GM18519 (cell line): ENCODE data around the gene CAMTA1.

Experiments
- ATAC-seq: cut with Tn5 transposase; IDR thresholded peaks from one replicate; pipeline ENCODE4 v1.9.1; 2021; ENCODE audit warnings: mild to moderate bottlenecking, moderate library complexity; ENCODE audit not compliant: unreplicated experiment, low FRiP score

Gene CAMTA1

GRCh38 chr1:7097938-7098592 is 312.8 kb downstream of the CAMTA1 start:
- ATAC-seq: no peak

GRCh38 chr1:7098641-7099040 is 313.4 kb downstream of the CAMTA1 start:
- no peak for ATAC-seq

DNA sequence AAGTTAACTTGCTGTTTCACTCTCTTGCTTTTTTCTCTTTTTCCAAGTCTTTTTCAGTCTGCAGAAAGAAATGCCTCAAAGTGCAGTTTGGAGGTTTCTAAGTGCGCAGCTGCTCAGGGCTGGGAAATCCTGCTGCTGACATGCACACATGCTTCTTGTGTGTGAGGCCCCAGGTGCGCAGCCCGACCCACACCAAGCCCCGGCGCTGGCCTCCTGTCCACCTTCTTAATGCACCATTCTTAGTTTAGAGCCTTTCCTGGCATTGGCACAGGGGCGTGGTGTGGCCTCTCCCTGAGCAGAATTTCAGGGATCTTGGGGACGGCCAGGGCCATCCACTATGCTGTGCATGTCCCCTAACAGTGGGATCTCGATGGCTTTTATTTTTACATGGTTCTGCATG is 315.2 kb downstream of the CAMTA1 start:
- no peak for ATAC-seq

DNA sequence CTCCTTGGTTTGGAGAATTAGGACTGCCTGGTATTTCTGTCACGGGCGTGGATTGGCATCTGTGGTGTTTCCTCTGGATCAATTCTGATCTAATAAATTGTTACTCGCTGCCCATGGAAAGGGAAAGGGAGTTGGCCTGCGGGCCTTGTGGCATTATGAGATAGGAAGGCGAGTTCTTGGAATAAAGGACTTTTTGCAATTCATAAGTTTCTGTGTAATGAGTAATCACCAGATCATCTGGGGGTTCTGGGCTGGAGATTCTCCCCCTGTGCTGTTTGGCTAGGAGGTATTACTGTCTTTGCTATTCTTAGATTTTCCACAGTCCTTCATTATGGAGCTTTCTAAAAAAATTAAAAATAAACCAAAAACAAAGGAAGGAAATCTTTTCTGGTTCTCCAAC is 315.9 kb downstream of the CAMTA1 start:
- no peak for ATAC-seq

DNA sequence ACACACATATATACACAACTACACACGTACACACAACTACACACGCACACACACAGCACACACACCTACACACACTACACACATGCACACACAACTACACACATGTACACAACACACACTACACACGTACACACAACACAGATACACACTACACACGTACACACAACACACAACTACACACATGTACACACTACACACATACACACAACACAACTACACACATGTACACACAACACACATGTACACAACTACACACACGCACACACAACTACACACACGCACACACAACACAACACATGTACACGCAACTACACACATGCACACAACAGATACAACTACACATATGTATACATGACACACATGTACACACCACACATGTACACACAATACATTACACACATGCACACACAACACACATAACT is 318.1 kb downstream of the CAMTA1 start:
- ATAC-seq: no peak

DNA sequence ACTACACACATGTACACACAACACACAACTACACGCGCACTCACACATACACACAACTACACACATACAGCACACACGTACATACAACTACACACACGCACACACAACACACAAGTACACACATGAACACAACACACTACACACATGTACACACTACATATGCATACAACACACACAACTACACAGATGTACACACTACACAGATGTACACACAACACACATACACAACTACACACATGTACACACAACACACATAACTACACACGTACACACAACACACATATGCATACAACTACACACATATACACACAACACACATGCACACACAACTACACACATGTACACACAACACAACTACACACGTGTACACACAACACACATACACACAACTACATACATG is 318.6 kb downstream of the CAMTA1 start:
- no peak for ATAC-seq

DNA sequence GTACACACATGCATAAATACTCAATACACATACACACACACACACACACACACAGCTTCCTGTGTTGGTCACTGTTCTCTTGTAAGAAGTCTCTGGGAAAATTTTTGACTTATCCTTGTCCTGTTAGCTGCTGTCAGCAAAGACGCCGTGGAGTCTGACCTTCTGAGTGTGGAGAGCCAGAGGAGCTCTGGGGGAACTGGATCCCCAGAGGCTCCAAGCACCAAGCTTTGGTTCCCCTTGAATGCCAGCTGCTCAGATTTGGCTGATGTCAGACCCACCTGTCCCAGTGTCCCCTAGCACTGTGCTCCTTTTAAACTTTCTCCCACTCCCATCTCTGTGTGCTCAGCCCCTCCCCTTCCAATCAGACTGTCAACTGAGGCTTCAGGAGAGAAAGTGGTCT is 319.1 kb downstream of the CAMTA1 start:
- ATAC-seq: no peak

DNA sequence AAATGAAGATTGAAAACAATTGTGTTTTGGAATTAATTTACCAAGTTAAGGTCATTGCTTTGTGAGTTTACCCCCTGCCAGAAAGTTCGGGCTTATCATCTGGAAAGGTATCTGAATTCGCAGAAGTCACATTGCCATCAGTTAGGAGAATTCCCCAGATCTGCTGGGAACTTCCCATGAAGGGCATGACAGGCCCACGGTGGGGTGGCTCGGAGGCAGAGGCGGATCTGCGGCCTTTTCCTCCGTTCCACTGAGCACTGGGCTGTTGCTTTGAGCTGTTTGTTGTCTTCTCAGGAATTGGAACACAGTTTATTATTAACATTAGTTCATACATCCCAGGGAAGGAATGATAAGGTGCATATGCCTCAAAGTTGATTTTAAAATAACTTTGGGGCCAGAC is 320.0 kb downstream of the CAMTA1 start:
- no peak for ATAC-seq

- ATAC-seq: no peak
Measured at GRCh38 chr1:7106442-7107108, 321.3 kb downstream of the CAMTA1 start.

DNA sequence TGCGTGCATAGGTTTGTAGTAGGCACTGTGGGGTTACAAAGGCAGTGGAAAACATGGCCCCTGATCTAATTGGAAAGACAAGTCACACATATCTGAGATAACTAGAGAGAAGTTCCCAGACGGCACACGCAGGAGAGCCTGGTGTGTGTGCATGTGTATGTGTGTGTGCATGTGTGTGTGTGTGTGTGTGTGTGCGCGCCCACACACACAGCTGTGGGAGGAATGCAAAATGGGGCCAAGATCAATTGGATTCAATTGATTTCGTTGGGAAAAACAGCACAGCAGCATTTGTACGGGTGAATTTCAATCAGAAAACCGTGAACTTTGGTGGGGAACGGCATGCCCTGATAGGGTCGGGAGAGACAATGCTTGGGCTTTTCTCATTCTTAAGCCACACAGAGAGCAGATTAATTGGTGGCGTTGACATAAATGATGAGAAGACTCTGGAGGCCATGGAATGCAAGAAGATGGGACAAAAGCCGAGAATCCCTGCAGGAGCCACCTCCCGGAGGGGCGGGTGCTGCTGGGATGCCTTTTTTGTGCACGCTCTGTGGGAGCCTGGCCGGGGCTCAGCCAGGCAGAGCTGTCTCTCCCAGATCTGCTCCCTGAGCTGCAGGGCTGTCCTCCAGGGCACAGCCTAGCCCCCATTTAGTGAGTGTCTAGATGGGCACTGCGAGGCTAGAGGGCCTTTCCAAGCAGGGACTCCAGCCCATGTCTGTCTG is 322.0 kb downstream of the CAMTA1 start:
- ATAC-seq: no peak

DNA sequence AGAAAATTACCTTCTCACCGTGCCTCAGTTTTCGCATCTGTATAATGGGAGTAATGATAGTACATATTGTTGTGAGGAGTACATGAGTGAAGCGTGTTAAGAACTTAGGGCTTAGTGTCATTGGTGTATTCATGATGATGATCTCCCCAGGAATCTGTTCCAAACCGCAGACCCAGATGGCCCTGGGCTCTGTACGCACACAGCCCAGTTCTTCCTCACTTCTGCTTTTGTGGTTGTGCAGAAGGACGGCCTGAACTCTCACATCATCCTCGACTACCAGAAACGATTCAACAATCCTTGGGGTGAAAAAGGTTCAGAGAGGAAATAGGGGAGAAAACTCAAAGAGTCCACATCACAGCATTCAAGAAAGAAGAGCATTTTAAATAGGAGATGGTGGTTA is 323.0 kb downstream of the CAMTA1 start:
- ATAC-seq: no peak

GRCh38 chr1:7109901-7110300 is 324.6 kb downstream of the CAMTA1 start:
- no peak for ATAC-seq

- no peak for ATAC-seq
Measured at GRCh38 chr1:7110321-7110720, 325.1 kb downstream of the CAMTA1 start.

DNA sequence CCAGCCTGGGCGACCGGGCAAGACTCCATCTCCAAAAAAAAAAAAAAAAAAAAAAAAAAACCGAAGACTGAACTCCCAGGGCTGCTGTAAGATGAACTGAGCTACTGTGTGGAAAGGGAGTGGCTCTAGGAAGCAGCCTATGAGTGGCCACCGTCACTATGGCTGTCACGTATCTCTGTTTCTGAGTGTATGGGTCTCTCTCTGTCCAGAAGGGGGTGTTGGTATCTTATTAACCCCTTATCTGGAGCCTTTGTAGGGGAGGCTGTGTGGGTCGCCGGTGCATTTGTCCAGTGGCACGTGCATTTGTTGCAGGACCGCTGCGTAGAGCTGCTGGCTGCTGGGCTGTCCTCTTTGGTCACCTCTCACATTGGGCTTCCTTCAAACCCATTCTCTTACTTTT is 326.6 kb downstream of the CAMTA1 start:
- no peak for ATAC-seq

DNA sequence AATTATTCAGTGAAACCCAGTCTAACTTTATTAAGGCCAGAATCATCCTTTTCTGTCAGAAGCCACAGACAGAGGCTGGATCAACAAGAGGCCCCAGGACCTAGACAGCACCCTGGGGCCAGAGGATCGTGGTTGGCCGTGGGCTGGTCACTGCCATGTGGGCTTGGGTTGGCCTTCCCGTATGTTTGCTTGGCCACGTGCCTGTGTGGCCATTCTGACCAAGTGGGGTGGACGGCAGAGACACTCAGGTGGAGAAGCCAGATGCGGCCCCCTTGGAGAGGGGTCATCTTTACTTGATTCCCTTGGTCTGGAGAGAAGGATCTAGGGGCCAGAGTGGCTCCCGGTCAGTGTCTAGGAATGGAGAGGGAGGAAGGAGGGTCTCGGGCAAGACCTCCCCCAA is 327.9 kb downstream of the CAMTA1 start:
- ATAC-seq: no peak

DNA sequence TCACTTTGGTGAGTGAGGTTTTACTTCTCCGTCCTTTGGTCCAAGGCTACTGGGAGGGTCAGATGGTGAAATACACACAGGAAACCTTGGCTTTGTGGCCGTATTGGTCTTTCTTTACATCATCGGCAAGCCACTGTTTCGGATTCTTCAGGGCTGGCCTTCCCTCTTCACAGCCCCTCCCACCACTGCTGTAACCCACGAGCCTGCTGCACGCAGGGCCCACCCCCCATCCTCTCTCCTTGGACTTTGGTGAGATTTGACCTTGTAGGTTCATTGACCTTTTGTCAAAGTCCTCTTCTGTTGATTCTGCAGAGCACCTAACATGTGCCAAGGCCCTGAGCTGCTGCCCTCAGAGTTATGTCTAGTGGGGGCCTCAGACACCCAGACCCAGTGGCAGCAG is 328.6 kb downstream of the CAMTA1 start:
- no peak for ATAC-seq

DNA sequence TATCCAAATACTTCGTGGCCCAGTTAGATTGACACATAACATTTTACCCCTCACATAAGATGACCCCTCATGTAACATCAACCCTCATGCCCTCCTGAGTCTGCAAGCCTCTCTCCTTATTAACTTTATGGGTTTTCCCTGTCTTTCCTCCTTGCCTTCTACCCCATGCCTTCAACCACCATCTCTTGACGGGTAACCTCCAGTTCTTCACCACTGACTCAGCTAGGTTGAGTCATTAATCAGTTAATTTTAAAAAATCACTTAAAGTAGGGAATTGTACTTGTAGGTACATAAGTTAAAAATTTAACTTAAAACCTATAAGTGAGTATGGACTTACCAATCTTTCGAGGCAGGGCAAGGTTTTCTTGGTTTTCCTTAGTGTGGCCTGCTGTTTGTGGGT is 330.7 kb downstream of the CAMTA1 start:
- ATAC-seq: no peak

DNA sequence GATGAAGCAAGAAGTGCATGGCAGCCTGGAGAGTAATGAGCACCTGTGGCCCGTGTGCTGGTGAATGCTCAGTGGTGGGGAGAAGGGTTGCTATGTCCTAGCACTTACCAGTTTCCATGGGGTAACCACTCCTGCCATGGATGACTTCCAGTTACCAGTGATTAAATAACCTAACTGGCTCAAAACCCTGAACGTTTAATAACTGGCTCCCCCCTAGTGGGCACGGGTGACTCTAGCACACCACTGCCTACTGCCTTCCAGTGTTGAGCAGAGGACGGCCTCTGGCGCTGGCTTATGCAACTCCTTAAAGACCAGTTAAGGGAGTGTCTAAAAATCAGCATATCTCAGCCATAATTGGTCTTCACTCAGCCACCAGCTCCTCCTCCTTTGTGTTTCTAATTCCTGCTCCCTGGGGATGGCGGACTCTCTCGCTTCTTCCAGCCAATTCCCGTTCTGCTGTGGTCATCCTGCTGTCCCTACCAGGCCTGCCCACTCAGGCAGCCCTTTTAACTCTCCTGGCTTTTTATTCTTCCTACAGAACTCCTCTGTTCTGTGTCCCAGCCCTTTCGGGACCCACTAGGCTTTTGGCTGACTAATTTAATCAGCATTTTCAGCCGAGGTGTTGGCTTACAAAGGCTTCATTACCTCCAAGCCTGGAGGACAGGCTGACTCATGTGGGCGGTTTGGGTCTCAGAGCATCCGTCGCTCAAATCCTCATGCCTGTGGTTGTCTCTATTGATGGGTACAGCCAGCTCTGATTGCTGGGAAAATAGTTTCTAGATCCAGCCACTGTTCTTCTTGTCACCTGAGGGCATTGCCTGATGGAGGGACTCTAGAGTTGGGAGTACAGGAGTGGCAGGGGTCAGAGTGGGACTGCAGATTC is 332.4 kb downstream of the CAMTA1 start:
- ATAC-seq: no peak

- no peak for ATAC-seq
Measured at GRCh38 chr1:7119156-7119555, 333.9 kb downstream of the CAMTA1 start.

GRCh38 chr1:7120863-7121621 is 335.8 kb downstream of the CAMTA1 start:
- ATAC-seq: no peak
